ENCODE results near the gene GABBR2.

The GABBR2 gene

DNA sequence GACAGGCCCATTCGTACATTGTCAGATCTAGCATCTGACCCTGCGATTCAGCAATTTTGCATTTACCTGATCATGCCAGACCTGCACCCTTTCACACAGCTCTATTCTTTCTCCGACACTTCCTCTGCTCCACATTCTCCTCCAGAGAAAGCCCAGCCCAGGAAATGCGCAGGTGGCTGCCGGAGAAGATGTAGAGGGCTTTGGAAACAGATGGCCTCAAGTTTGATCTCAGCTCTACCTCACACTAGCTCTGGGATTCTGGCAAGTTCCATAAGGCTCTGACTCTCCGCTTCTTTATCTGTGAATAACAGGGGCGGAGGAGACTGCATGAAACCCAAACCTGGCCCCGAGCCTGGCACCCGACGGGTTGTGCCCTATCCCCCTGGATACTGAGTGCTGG is 61.5 kb downstream of the GABBR2 start:
- no peak for TF ChIP-seq CTCF (IDR thresholded peaks at IDR 0.05; ENCODE audit: borderline replicate concordance, insufficient read depth, low read depth, low read length)
- H3K4me3 ChIP-seq (ENCODE audit: low read depth, low read length), result no peak overlapping the region

- TF ChIP-seq CTCF (IDR thresholded peaks at IDR 0.05; ENCODE audit: borderline replicate concordance, insufficient read depth, low read depth, low read length), result no peak
These were observed 64.7 kb downstream of the GABBR2 start for GRCh38 chr9:98644011-98644410.

DNA sequence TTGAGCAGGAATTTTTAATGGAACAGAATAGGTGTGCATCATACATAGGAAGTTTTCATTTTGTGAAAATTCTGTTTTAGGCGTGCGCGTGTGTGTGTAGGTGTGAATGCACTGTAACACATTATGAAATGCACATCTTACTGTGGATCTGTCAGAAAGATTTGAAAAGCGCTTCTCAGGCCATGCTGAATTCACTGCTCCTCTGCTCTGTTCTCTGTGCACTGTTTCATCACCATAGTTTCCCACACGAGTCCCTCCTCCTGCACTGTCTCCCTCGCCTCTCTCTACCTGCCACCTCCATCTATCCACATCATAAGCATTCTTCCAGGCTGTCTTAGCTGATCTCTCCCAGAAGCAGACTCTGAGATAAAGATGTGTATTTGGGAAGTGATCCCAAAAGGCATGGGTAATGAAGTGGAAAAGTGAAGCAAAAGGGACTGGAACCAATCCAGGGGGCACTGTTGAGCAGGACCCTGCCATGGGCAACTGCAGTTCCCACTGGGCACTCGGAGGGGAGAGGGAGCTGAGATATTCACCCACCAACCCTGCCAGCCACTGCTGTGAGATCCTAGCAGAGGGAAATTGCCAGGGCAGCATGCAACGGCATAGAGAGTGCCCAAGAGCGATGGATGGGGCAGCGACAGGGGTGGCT is 65.9 kb downstream of the GABBR2 start:
- H3K4me3 ChIP-seq (ENCODE audit: low read depth, low read length), result no peak overlapping the region
- TF ChIP-seq CTCF (IDR thresholded peaks at IDR 0.05; ENCODE audit: borderline replicate concordance, insufficient read depth, low read depth, low read length), result no peak

More at GRCh38 chr9:98644011-98644410, 64.7 kb downstream of the GABBR2 start:
- H3K4me3 ChIP-seq (ENCODE audit: low read depth, low read length), result no peak overlapping the region

DNA sequence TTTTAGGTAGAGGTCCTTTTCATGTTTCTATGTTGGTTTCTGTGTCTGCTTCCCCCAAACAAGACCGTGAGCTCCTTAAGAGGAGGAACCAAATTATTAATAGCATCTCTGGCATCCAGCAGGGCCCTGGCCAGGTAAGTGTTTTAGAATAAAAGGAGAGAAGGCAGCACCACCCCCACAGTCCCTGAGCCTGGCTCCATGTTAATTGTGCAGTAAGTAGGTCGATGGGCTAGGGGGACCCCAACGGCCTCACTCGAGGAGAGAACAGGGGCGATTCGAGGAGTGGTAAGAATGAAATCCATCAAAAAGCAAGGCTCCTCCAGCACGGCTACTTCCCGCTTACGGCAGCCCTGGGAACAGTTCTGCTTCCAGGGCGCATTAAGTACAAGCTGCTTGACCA is 67.0 kb downstream of the GABBR2 start:
- H3K4me3 ChIP-seq (ENCODE audit: low read depth, low read length), result no peak overlapping the region
- no peak for TF ChIP-seq CTCF (IDR thresholded peaks at IDR 0.05; ENCODE audit: borderline replicate concordance, insufficient read depth, low read depth, low read length)

- no peak overlapping the region for H3K4me3 ChIP-seq (ENCODE audit: low read depth, low read length)
These were observed 68.3 kb downstream of the GABBR2 start for GRCh38 chr9:98640394-98640793.

DNA sequence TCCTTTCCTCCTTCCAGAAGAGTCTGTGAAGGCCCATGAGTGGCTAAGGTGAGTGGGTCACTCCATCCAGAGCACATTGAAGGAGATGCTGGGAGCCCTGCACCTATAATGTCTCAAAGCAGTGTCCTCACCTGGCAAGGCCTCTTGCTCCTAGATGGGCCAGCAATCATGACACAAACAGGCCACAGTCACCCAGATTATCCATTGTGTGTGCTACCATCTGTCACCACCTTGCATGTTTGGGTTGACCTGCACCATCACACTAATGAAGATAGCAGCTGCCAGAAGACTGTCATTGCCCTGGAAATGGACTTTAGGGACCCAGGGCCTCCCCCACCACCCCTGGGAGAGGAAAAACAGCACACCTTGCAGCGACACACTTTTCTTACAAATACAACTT is 69.6 kb downstream of the GABBR2 start:
- H3K4me3 ChIP-seq (ENCODE audit: low read depth, low read length), result no peak overlapping the region
- TF ChIP-seq CTCF (IDR thresholded peaks at IDR 0.05; ENCODE audit: borderline replicate concordance, insufficient read depth, low read depth, low read length), result no peak

More at GRCh38 chr9:98640394-98640793, 68.3 kb downstream of the GABBR2 start:
- TF ChIP-seq CTCF (IDR thresholded peaks at IDR 0.05; ENCODE audit: borderline replicate concordance, insufficient read depth, low read depth, low read length), result no peak

GRCh38 chr9:98637381-98637780 is 71.4 kb downstream of the GABBR2 start:
- H3K4me3 ChIP-seq (ENCODE audit: low read depth, low read length), result no peak overlapping the region
- no peak for TF ChIP-seq CTCF (IDR thresholded peaks at IDR 0.05; ENCODE audit: borderline replicate concordance, insufficient read depth, low read depth, low read length)

Measured in GM12875 (cell line).